ENCODE measurements around the gene DNAJA1. TPM values are rescaled to one million over a fixed set of nuclear protein-coding genes. Genes with fewer than 3 reads are reported as not detected.

The DNAJA1 gene
- polyA plus RNA-seq, 1 donor (not counting 4 experiments of a cell fraction or from before 2014, with no cell fraction given) = 169 TPM

DNA sequence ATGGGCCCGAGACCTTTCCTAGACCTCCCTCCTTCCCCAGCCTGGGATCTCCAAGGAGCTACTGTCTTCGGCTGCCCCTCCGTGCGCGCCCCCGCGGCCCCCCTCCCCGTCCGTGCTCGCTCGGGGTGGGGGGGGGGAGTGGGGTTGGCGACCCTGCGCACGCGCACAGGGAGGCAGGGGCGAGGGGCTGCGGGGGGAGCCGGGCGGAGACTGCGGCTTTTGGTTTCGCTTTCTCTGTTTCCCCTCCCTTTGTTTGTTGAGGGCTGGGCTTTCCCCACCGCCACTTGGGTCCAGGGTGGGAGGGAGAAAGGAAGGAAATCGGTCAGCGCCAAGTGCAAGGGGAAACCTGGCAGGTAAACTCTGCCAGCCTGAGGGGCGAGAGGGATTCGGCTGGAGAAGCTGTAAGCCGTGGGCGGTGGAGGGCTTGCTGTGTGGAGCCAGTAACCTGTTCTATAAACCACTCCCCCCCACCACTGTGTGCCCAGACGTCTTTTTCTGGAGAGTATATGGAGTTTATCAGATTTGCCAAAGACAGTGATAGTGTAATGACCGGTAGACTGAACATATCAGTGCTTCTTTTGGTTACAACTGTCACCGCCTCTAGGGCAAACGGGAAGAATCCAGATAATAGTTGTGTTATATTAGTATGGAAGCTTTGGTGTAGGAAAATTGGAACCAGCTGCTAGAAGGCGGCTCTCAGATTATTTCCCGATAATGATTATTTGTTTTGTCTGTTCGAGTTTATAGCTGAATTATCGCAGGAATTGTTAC, 684 bp downstream of the DNAJA1 start:
- no peaks in the 10 kb centered on the region for H3K9me3 ChIP-seq (ENCODE audit: control insufficient read depth, low read depth, low read length)
- H2AFZ ChIP-seq (ENCODE audit: control insufficient read depth, low read length) = no peak overlapping the region
- no peak for DNase-seq (ENCODE audit: low read depth, low spot score)
- H3K4me2 ChIP-seq (ENCODE audit: control insufficient read depth, extremely low read depth, insufficient read depth, low read depth, low read length) = peak overlapping the region; percentile 82
- peaks cover 47% of the 10 kb centered on the region for H3K4me1 ChIP-seq (ENCODE audit: control insufficient read depth, extremely low read depth, insufficient read depth, low read length)
- no peak for TF ChIP-seq EZH2 (IDR thresholded peaks at IDR 0.05; ENCODE audit: low read length)
- TF ChIP-seq, protein P1, sequence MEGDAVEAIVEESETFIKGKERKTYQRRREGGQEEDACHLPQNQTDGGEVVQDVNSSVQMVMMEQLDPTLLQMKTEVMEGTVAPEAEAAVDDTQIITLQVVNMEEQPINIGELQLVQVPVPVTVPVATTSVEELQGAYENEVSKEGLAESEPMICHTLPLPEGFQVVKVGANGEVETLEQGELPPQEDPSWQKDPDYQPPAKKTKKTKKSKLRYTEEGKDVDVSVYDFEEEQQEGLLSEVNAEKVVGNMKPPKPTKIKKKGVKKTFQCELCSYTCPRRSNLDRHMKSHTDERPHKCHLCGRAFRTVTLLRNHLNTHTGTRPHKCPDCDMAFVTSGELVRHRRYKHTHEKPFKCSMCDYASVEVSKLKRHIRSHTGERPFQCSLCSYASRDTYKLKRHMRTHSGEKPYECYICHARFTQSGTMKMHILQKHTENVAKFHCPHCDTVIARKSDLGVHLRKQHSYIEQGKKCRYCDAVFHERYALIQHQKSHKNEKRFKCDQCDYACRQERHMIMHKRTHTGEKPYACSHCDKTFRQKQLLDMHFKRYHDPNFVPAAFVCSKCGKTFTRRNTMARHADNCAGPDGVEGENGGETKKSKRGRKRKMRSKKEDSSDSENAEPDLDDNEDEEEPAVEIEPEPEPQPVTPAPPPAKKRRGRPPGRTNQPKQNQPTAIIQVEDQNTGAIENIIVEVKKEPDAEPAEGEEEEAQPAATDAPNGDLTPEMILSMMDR (optimal IDR thresholded peaks at IDR 0.05 in 1 of 3, IDR thresholded peaks at IDR 0.05 in 1 of 3, conservative IDR thresholded peaks at IDR 0.05 in 1 of 3; ENCODE audit: extremely low read depth in 1 of 3, insufficient read depth in 2 of 3, low read length in 3 of 3) = no peak
- H3K9ac ChIP-seq (ENCODE audit: control insufficient read depth, extremely low read depth, insufficient read depth, low read length) = peak overlapping the region; percentile 97
- peak overlapping the region; percentile 93 for H3K27ac ChIP-seq (ENCODE audit: control insufficient read depth, insufficient read depth, low read length)
- peaks cover 2% of the 10 kb centered on the region for H4K20me1 ChIP-seq (ENCODE audit: control insufficient read depth, extremely low read depth, insufficient read depth, low read length)
- dilution Hi-C loops (cut with MboI; ENCODE audit: extremely low pct_ligation_motif_present, low sequenced_read_pairs) = no loop called here
- H3K79me2 ChIP-seq (ENCODE audit: control insufficient read depth, insufficient read depth, low read length) = peaks cover 96% of the 10 kb centered on the region
- peaks cover 12 to 36% of the 10 kb centered on the region in 2 experiments for H3K36me3 ChIP-seq (ENCODE audit: control insufficient read depth in 2 of 2, extremely low read depth in 1 of 2, insufficient read depth in 2 of 2, low read length in 2 of 2)
- H3K4me3 ChIP-seq (ENCODE audit: control insufficient read depth in 2 of 3, extremely low read depth in 1 of 3, insufficient read depth in 2 of 3, low read depth in 1 of 3, low read length in 3 of 3) = peak overlapping the region; percentile 94 to 97 (median 95)
- no peaks in the 10 kb centered on the region for H3K27me3 ChIP-seq (ENCODE audit: control insufficient read depth, extremely low read depth, insufficient read depth, low read length)
- H3K9me1 ChIP-seq (ENCODE audit: control insufficient read depth, extremely low read depth, insufficient read depth, low read length) = no peaks in the 10 kb centered on the region
- no peak for FAIRE-seq

DNA sequence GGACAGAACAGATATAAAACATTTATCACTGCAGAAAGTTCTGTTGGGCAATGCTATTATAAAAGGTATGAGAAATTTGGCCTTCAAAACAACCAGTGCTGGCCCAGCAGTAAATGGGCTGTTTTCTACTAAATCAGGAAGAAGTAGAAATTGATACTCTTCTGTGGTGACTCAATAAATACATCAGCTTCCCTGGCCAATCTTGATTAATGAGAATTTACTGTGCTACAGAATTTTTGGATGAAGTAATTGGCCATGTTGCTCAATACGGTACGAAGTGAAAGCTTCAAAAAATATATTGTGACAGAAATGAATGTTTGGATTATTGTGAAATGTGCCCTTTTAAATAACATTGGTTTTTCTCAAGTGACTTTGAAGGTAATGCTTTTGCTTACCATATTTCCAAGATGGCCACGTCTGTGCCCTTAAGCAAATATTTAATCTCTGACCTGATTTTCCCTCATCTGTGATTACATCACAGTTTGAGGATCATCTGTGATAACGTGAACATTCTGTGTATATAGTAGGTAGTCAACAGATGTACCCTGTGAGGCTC, 4.2 kb downstream of the DNAJA1 start:
- no peak overlapping the region for H3K9ac ChIP-seq (ENCODE audit: control insufficient read depth, extremely low read depth, insufficient read depth, low read length)
- H3K27me3 ChIP-seq (ENCODE audit: control insufficient read depth, extremely low read depth, insufficient read depth, low read length) = no peaks in the 10 kb centered on the region
- H2AFZ ChIP-seq (ENCODE audit: control insufficient read depth, low read length) = no peak overlapping the region
- peak overlapping the region; percentile 17 for H3K4me2 ChIP-seq (ENCODE audit: control insufficient read depth, extremely low read depth, insufficient read depth, low read depth, low read length)
- DNase-seq (ENCODE audit: low read depth, low spot score) (no peak), FAIRE-seq (no peak)
- H3K27ac ChIP-seq (ENCODE audit: control insufficient read depth, insufficient read depth, low read length) = peak overlapping the region; percentile 4
- no peaks in the 10 kb centered on the region for H3K9me1 ChIP-seq (ENCODE audit: control insufficient read depth, extremely low read depth, insufficient read depth, low read length)
- no peak overlapping the region for H3K4me3 ChIP-seq (ENCODE audit: control insufficient read depth in 2 of 3, extremely low read depth in 1 of 3, insufficient read depth in 2 of 3, low read depth in 1 of 3, low read length in 3 of 3)
- H3K9me3 ChIP-seq (ENCODE audit: control insufficient read depth, low read depth, low read length) = no peaks in the 10 kb centered on the region
- peaks cover 2% of the 10 kb centered on the region for H4K20me1 ChIP-seq (ENCODE audit: control insufficient read depth, extremely low read depth, insufficient read depth, low read length)
- peaks cover 29% of the 10 kb centered on the region for H3K4me1 ChIP-seq (ENCODE audit: control insufficient read depth, extremely low read depth, insufficient read depth, low read length)
- dilution Hi-C loops (cut with MboI; ENCODE audit: extremely low pct_ligation_motif_present, low sequenced_read_pairs) = no loop called here
- peaks cover 23 to 41% of the 10 kb centered on the region in 2 experiments for H3K36me3 ChIP-seq (ENCODE audit: control insufficient read depth in 2 of 2, extremely low read depth in 1 of 2, insufficient read depth in 2 of 2, low read length in 2 of 2)
- H3K79me2 ChIP-seq (ENCODE audit: control insufficient read depth, insufficient read depth, low read length) = peaks cover 90% of the 10 kb centered on the region
- no peak for TF ChIP-seq EZH2 (IDR thresholded peaks at IDR 0.05; ENCODE audit: low read length)
- TF ChIP-seq, protein P1 (optimal IDR thresholded peaks at IDR 0.05 in 1 of 3, IDR thresholded peaks at IDR 0.05 in 1 of 3, conservative IDR thresholded peaks at IDR 0.05 in 1 of 3; ENCODE audit: extremely low read depth in 1 of 3, insufficient read depth in 2 of 3, low read length in 3 of 3) = no peak

All from keratinocyte (primary cell).